ENCODE measurements around the gene FANCC. TPM values are rescaled to one million over a fixed set of nuclear protein-coding genes. Genes with fewer than 3 reads are reported as not detected.

The FANCC gene
- total RNA-seq, 1 experiment from 2014 or later: 12.3 TPM

- DNase-seq (ENCODE audit: low spot score): no peak
Observed at GRCh38 chr9:95102572-95102971, 214.9 kb downstream of the FANCC start.

GRCh38 chr9:95102001-95102433 lies 215.5 kb downstream of the FANCC start:
- DNase-seq (ENCODE audit: low spot score): no peak

GRCh38 chr9:95101326-95101725 lies 216.2 kb downstream of the FANCC start:
- no peak for DNase-seq (ENCODE audit: low spot score)

- no peak for DNase-seq (ENCODE audit: low spot score)
Observed at GRCh38 chr9:95100071-95100627, 217.4 kb downstream of the FANCC start.

- no peak for DNase-seq (ENCODE audit: low spot score)
Observed at GRCh38 chr9:95099321-95100070, 218.0 kb downstream of the FANCC start.

- DNase-seq (ENCODE audit: low spot score): no peak
Observed at GRCh38 chr9:95098391-95098921, 219.1 kb downstream of the FANCC start.

GRCh38 chr9:95097279-95097678 lies 220.2 kb downstream of the FANCC start:
- no peak for DNase-seq (ENCODE audit: low spot score)

GRCh38 chr9:95096807-95097206 lies 220.7 kb downstream of the FANCC start:
- DNase-seq (ENCODE audit: low spot score): no peak

GRCh38 chr9:95096381-95096780 lies 221.1 kb downstream of the FANCC start:
- DNase-seq (ENCODE audit: low spot score): no peak

- no peak for DNase-seq (ENCODE audit: low spot score)
Observed at GRCh38 chr9:95095641-95096355, 221.7 kb downstream of the FANCC start.

- no peak for DNase-seq (ENCODE audit: low spot score)
Observed at GRCh38 chr9:95094002-95094401, 223.5 kb downstream of the FANCC start.

- DNase-seq (ENCODE audit: low spot score): no peak
Observed at GRCh38 chr9:95093586-95093985, 223.9 kb downstream of the FANCC start.

- peak; percentile 90 for DNase-seq (ENCODE audit: low spot score)
Observed at GRCh38 chr9:95092262-95093072, 225.0 kb downstream of the FANCC start.

- peak; percentile 89 for DNase-seq (ENCODE audit: low spot score)
Observed at GRCh38 chr9:95091601-95092261, 225.8 kb downstream of the FANCC start.

- DNase-seq (ENCODE audit: low spot score): no peak
Observed at GRCh38 chr9:95090871-95091577, 226.5 kb downstream of the FANCC start.

- no peak for DNase-seq (ENCODE audit: low spot score)
Observed at GRCh38 chr9:95090023-95090791, 227.3 kb downstream of the FANCC start.

GRCh38 chr9:95089257-95090022 lies 228.1 kb downstream of the FANCC start:
- no peak for DNase-seq (ENCODE audit: low spot score)

GRCh38 chr9:95088421-95089161 lies 228.9 kb downstream of the FANCC start:
- DNase-seq (ENCODE audit: low spot score): no peak

Measured in H4 (cell line).